CD14-positive monocyte (primary cell): ENCODE data around the gene FCRL1. TPM values are rescaled to one million over a fixed set of nuclear protein-coding genes. Genes with fewer than 3 reads are reported as not detected.

Source experiments
- DNase-seq, 3 donors: peaks; one replicate each; pipeline ENCODE4 v3.0.0-alpha.2; 2011 to 2022
- H2AFZ ChIP-seq: 2 replicates; pipeline ENCODE4 v1.6.0; 2012; ENCODE audit warnings: mild to moderate bottlenecking, low read depth, low read length, inconsistent platforms; ENCODE audit not compliant: insufficient read depth, poor library complexity, severe bottlenecking
- H3K27ac ChIP-seq, 2 donors: 1 replicate in 1 of 2; 2 replicates in 1 of 2; pipeline ENCODE4 v1.5.1; 2012 to 2013; ENCODE audit warnings: low read length in 2 of 2, control low read depth in 1 of 2, inconsistent platforms in 1 of 2, low read depth in 1 of 2, mild to moderate bottlenecking in 1 of 2
- H3K27me3 ChIP-seq, 2 donors: one replicate each; pipeline versions ENCODE4 v1.6.0 to v1.6.1; 2011 to 2013; ENCODE audit warnings: low read length in 2 of 2; ENCODE audit not compliant: control insufficient read depth in 2 of 2, insufficient read depth in 2 of 2
- H3K36me3 ChIP-seq, 2 donors: replicated peaks in 1 of 2; 1 replicate in 1 of 2; 2 replicates in 1 of 2; pipeline versions ENCODE4 v1.5.1 to v1.6.1; 2012 to 2013; ENCODE audit warnings: low read length in 2 of 2, control low read depth in 1 of 2, inconsistent platforms in 1 of 2, mild to moderate bottlenecking in 1 of 2; ENCODE audit not compliant: insufficient read depth in 2 of 2, control insufficient read depth in 1 of 2
- H3K4me1 ChIP-seq, 2 donors: 1 replicate in 1 of 2; 2 replicates in 1 of 2; pipeline versions ENCODE4 v1.5.1 to v1.6.1; 2012 to 2013; ENCODE audit warnings: low read length in 2 of 2, control low read depth in 1 of 2, inconsistent platforms in 1 of 2, mild to moderate bottlenecking in 1 of 2, moderate library complexity in 1 of 2; ENCODE audit not compliant: insufficient read depth in 2 of 2, control insufficient read depth in 1 of 2
- H3K4me2 ChIP-seq: replicated peaks from 2 replicates; pipeline ENCODE3; 2012; ENCODE audit warnings: low read length, moderate library complexity, mild to moderate bottlenecking; ENCODE audit not compliant: poor library complexity, severe bottlenecking; ENCODE audit errors: extremely low read depth
- H3K4me3 ChIP-seq, 3 experiments: fragments of 200-600 bp in 1 of 3; sonication (generic) in 1 of 3; replicated peaks in 1 of 3; 1 replicate in 2 of 3; 2 replicates in 1 of 3; pipeline ENCODE4 v1.5.1; 2011 to 2013; ENCODE audit warnings: low read length in 3 of 3, mild to moderate bottlenecking in 3 of 3, control low read depth in 2 of 3, low read depth in 2 of 3, inconsistent platforms in 1 of 3, moderate library complexity in 1 of 3
- H3K79me2 ChIP-seq: 2 replicates; pipeline ENCODE4 v1.6.0; 2012; ENCODE audit warnings: mild to moderate bottlenecking, control low read depth, inconsistent platforms, low read length, moderate library complexity; ENCODE audit not compliant: insufficient read depth
- H3K9ac ChIP-seq: 2 replicates; pipeline ENCODE4 v1.6.0; 2017; ENCODE audit warnings: low read length, mild to moderate bottlenecking; ENCODE audit not compliant: insufficient read depth, poor library complexity, severe bottlenecking
- H3K9me3 ChIP-seq, 2 donors: replicated peaks in 1 of 2; 1 replicate in 1 of 2; 2 replicates in 1 of 2; pipeline versions ENCODE4 v1.5.1 to v1.6.1; 2012 to 2013; ENCODE audit warnings: low read length in 2 of 2, control low read depth in 1 of 2; ENCODE audit not compliant: control insufficient read depth in 1 of 2, insufficient read depth in 1 of 2
- H4K20me1 ChIP-seq: 2 replicates; pipeline ENCODE4 v1.6.0; 2012; ENCODE audit warnings: mild to moderate bottlenecking, low read length, control low read depth, moderate library complexity; ENCODE audit not compliant: insufficient read depth
- H3K27ac Mint-ChIP-seq, 7 donors: one replicate each; pipeline ENCODE4 v1.8.0; 2020; ENCODE audit warnings: mild to moderate bottlenecking in 7 of 7, mixed read lengths in 7 of 7, moderate library complexity in 6 of 7, inconsistent platforms in 2 of 7
- H3K27me3 Mint-ChIP-seq, 3 donors: one replicate each; pipeline ENCODE4 v1.8.0; 2021 to 2022; ENCODE audit warnings: low read depth in 3 of 3, mild to moderate bottlenecking in 3 of 3, mixed read lengths in 3 of 3, moderate library complexity in 3 of 3, inconsistent platforms in 1 of 3
- H3K36me3 Mint-ChIP-seq, 2 donors: one replicate each; pipeline ENCODE4 v1.8.0; 2020; ENCODE audit warnings: mixed read lengths in 2 of 2, inconsistent platforms in 1 of 2, mild to moderate bottlenecking in 1 of 2
- H3K4me1 Mint-ChIP-seq: one replicate; pipeline ENCODE4 v1.8.0; 2020; ENCODE audit warnings: mild to moderate bottlenecking, mixed read lengths
- H3K4me3 Mint-ChIP-seq, 2 donors: one replicate each; pipeline ENCODE4 v1.8.0; 2020; ENCODE audit warnings: mild to moderate bottlenecking in 2 of 2, mixed read lengths in 2 of 2, moderate library complexity in 1 of 2
- H3K9me3 Mint-ChIP-seq, 7 donors: one replicate each; pipeline ENCODE4 v1.8.0; 2020 to 2022; ENCODE audit warnings: mixed read lengths in 7 of 7, mild to moderate bottlenecking in 6 of 7, moderate library complexity in 6 of 7, inconsistent platforms in 2 of 7
- WGBS: methylation state at CpG from one replicate; pipeline ENCODE4 v1.1.5; 2013; ENCODE audit warnings: missing lambda C conversion rate; ENCODE audit not compliant: insufficient coverage; 5-methylcytosine and 5-hydroxymethylcytosine counted together
- intact Hi-C, 2 donors: fragments of 100-400 bp; cut with micrococcal nuclease; formaldehyde crosslinking; loops; one replicate each; pipeline versions ENCODE4 v1.15.0 to v1.15.1; 2023
- polyA plus RNA-seq, 3 donors: library from polyadenylated mRNA; depleted of rRNA in 1 of 3; unstranded in 2 of 3; stranded (reverse) in 1 of 3; fragments of 300-500 nt in 2 of 3; fragments of >200 nt in 1 of 3; fragmentation: Illumina TruSeq in 2 of 3; gene quantifications; 1 replicate in 2 of 3; 2 replicates in 1 of 3; pipeline ENCODE4 v1.2.3, GENCODE V29; 2012 to 2021
- TF ChIP-seq, protein P1 (sequence below): fragments of 200-600 bp; IDR thresholded peaks from one replicate; pipeline ENCODE4 v1.8.0; 2022; ENCODE audit warnings: antibody characterized with exemption, mild to moderate bottlenecking

The FCRL1 gene
- polyA plus RNA-seq, 3 donors, result 0.16 to 2.1 (median 0.16) TPM

DNA sequence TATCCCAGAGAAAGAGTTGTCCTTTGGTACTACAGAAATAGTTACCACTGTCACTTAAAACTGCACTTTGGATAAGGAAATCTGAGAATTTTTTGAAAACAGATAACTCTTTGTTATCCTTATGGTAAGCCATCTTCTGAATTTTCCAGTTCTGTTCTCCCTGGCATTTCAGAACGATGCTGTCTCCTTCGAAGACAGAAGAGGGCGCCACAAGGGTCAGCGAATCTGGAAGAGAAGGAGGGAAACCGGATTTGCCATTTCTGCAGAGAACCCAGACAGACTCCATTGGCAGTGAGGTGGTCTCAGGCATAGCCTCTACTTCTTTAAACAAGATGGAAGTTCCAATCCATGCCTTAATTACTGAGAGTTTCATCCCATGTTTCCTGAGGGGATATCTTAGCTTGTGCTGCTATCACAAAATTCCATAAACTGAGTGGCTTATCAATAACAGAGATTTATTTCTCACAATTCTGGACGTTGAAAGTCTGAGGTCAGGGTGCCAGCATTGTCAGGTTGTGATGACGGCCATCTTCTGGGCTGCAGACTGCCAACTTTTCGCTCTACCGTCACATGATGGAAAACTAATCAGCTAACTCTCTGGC lies 49.4 kb downstream of the FCRL1 start:
- Histone ChIP-seq H3K27ac (no peak overlapping the region), H3K9me3 (no peaks in the 10 kb centered on the region), H3K4me3 (no peak overlapping the region), H3K4me2 (no peak overlapping the region), H3K4me1 (peaks cover 6 to 23% of the 10 kb centered on the region in 2 donors), H3K9ac (no peak overlapping the region), H3K79me2 (no peaks in the 10 kb centered on the region), H3K27me3 (peaks cover 4 to 9% of the 10 kb centered on the region in 2 donors), H3K36me3 (no peaks in the 10 kb centered on the region), H2AFZ (no peak overlapping the region), H4K20me1 (no peaks in the 10 kb centered on the region)
- intact Hi-C loops, result loop anchor here in 1 of 2 donors (2.0 kb wide), 1 partner anchor 18 kb away; no protein-coding TSS in a partner anchor
- TF ChIP-seq, protein P1, sequence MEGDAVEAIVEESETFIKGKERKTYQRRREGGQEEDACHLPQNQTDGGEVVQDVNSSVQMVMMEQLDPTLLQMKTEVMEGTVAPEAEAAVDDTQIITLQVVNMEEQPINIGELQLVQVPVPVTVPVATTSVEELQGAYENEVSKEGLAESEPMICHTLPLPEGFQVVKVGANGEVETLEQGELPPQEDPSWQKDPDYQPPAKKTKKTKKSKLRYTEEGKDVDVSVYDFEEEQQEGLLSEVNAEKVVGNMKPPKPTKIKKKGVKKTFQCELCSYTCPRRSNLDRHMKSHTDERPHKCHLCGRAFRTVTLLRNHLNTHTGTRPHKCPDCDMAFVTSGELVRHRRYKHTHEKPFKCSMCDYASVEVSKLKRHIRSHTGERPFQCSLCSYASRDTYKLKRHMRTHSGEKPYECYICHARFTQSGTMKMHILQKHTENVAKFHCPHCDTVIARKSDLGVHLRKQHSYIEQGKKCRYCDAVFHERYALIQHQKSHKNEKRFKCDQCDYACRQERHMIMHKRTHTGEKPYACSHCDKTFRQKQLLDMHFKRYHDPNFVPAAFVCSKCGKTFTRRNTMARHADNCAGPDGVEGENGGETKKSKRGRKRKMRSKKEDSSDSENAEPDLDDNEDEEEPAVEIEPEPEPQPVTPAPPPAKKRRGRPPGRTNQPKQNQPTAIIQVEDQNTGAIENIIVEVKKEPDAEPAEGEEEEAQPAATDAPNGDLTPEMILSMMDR, result peak; percentile 50
- Mint-ChIP-seq H3K4me1 (peaks cover 20% of the 10 kb centered on the region), H3K27ac (no peak overlapping the region), H3K4me3 (no peak overlapping the region), H3K27me3 (peaks cover 6 to 25% (median 14%) of the 10 kb centered on the region in 3 donors), H3K36me3 (peaks cover 0 to 2% of the 10 kb centered on the region in 2 donors), H3K9me3 (peaks cover 0 to 2% (median 0%) of the 10 kb centered on the region in 7 donors)
- WGBS, result 97% methylated on average over 6 of the region's 9 CpGs
- DNase-seq, result no peak

DNA sequence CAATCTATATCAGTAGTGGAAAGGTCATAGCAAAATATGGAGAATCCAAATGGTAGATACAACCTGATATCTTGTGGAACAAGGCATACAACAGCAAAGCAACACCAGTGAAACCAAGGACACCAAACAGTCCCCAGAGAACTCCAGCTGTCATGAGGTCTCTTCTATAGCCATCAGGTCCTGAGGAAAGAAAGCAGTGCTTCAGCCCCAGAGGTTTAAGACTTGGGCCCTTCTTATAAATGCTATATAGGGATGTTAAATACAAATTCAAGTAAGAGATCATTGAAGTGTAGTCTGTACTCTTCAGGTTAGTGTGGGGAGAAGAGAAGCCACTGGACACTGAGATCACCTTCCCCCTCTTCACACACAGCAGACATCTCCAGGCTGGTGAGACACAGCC lies 53.1 kb downstream of the FCRL1 start:
- H3K27me3 Mint-ChIP-seq, result peaks cover 4 to 26% (median 7%) of the 10 kb centered on the region in 3 donors
- Histone ChIP-seq H3K27ac (no peak overlapping the region), H3K9ac (no peak overlapping the region), H3K9me3 (no peaks in the 10 kb centered on the region), H4K20me1 (no peaks in the 10 kb centered on the region), H3K4me3 (no peak overlapping the region), H3K36me3 (no peaks in the 10 kb centered on the region), H3K4me2 (no peak overlapping the region), H2AFZ (no peak overlapping the region), H3K4me1 (peaks cover 0 to 7% of the 10 kb centered on the region in 2 donors), H3K27me3 (peaks cover 3 to 4% of the 10 kb centered on the region in 2 donors), H3K79me2 (no peaks in the 10 kb centered on the region)
- H3K36me3 Mint-ChIP-seq, result no peaks in the 10 kb centered on the region
- intact Hi-C loops, result no loop called here
- H3K4me3 Mint-ChIP-seq, result no peak overlapping the region
- no peak for DNase-seq
- peaks cover 6% of the 10 kb centered on the region for H3K4me1 Mint-ChIP-seq
- no peak overlapping the region for H3K27ac Mint-ChIP-seq
- TF ChIP-seq, protein P1, result no peak
- H3K9me3 Mint-ChIP-seq, result peaks cover 0 to 2% (median 0%) of the 10 kb centered on the region in 7 donors
